Fibroblast of skin of right quadriceps (primary cell): ENCODE results near the gene EPOP.
A peak's percentile ranks its signal among the peaks of the same experiment; 100 is the strongest.

ENCODE experiments used
- DNase-seq: peaks from one replicate; pipeline ENCODE4 v3.0.0-alpha.2; 2013

Gene EPOP

DNA sequence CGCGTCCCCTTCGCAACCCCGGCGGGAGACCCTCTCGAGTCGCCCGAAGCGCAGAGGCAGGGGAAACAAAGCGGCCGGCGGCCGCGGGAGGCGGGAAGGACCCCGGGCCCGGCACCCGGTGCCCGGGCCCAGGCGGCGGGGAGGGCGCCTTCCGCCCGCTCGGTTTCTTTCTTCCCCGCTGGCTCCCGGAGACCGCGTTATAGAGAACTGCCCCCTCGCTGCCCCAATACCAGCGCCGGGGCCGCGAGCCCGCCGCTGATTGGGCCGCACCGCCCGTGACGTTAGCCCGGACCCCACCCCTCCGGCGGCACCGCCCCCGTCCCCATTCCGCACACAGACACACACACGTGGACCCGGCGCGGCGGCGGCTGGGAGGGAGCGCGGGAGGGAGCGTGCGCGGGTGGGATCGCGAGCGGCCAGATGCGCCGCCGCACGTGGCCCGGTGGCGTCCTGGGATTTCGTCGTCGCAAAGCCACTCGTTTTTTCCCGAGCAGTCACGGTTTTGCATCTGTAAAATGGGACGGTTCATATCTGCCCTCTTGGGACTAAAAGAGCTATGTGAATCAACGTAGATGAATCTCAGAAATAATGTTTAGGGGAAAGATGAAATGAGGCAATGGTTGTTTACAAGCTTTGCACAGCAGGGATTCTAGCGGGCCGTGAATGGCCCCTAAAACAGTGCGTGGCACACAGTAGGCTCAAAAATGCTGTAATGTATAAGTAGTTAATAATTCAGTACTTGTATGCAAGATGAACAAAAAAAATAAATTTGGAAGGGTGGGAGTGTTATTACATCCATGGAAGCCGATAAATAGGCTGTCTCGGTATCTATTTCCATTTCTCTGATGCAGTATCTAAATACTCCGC, at the start of gene EPOP:
EPOP (minus strand) TSS at position 209 of the 867 bp plus-strand sequence. CDS start 462 bp downstream, outside the sequence.
- DNase-seq: peak; percentile 85

DNA sequence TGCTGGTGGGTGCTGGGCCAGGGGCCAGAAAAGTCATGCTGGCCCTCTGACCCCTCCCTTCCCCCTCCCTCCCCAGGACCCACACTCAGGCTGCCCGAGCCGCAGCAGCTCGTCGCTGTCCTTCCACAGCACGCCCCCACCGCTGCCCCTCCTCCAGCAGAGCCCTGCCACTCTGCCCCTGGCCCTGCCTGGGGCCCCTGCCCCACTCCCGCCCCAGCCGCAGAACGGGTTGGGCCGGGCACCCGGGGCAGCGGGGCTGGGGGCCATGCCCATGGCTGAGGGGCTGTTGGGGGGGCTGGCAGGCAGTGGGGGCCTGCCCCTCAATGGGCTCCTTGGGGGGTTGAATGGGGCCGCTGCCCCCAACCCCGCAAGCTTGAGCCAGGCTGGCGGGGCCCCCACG, 47.0 kb upstream of the EPOP start:
- DNase-seq: no peak

DNA sequence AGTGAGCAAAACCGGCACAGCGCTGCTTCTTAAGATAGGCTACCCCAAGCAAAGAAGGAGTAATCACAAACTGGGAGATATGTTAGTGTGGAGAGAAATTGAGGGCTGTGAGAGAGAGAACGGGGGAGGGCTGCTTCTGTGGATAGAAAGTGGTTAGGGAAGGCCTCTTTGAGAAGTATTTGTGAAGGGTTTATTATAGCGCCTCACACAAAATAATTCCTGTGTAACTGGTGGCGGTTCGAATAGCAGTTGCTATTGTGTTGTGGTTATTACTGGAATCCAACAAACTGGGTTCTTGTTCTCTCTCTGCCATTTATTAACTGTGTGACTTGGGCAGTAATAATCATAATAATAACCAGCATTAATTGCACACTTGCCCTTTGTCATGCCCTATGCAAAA, 46.2 kb upstream of the EPOP start:
- no peak for DNase-seq

DNA sequence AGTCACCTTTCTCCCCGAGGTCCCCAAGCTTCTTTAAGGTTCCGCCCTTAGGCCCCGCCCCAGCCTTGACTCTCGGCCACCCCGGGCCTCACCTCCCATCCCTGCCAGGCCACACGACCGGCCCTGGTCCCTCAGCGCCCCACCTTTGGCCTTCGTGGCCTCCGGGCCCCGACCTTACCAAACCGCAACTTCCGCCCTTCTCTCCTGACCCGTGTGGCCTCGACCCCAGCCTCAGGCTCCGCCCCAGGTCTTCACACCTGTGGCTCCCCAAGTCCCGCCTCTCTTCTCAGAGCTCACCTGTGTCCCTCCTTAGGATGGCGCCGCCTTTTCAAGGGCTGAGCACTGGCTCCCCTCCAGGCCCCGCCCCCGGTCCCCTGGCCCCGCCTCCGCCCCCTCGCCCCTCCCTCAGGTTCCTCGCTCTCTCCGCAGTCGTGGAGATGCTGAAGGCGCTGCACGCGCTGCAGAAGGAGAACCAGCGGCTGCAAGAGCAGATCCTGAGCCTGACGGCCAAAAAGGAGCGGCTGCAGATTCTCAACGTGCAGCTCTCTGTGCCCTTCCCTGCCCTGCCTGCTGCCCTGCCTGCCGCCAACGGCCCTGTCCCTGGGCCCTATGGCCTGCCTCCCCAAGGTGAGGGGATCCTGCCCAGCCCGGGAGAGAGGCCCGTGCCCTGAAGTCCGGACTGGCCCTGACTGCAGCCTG, 45.3 kb upstream of the EPOP start:
- DNase-seq: no peak

DNA sequence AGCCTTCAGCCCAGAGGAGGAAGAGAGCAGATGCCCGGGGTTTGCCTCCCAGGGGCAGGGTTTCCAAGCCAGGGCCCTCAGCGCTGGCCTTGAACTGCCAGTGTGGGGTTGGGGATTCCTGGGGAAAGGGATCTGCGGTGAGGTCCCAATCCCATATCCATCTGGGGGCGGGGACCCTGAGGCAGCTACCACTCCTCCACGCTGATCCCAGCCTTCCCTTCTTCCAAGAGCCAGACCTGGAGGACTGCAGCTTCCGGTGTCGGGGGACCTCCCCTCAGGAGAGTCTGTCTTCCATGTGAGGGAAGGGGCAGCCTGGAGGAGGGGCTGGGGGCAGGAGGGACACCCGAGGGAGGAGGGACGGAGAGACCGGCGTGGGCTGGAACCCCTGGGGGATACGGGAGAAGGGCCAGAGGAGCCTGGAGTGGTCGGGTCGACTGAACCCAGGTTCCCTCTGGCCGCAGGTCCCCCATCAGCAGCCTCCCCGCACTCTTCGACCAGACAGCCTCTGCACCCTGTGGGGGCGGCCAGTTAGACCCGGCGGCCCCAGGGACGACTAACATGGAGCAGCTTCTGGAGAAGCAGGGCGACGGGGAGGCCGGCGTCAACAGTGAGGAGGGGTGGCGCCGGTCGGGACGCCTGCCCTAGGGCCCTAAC, 44.7 kb upstream of the EPOP start:
- no peak for DNase-seq

DNA sequence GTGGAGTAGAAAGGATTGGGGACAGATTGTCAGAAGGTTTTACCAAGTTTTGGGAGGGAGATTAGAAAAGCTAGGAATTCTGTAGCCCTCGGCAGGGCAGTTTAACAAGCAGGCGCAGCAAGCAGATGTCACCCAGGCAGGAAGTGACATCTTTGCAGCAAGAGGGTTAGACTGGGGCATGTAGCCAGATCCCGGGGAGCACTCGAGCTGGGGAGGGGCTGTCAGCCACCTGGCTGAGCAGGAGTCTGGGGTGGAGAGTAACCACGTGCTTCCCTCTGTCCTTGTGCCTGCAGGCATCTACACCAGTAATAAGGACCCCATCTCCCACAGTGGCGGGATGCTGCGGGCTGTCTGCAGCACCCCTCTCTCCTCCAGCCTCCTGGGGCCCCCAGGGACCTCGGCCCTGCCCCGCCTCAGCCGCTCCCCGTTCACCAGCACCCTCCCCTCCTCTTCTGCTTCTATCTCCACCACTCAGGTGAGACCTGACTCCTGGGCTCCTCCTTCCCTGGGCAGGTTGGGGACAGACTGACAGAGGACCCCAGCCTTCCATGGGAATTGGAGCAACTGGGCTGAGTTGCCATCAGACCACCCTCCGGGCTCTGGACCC, 42.5 kb upstream of the EPOP start:
- no peak for DNase-seq

DNA sequence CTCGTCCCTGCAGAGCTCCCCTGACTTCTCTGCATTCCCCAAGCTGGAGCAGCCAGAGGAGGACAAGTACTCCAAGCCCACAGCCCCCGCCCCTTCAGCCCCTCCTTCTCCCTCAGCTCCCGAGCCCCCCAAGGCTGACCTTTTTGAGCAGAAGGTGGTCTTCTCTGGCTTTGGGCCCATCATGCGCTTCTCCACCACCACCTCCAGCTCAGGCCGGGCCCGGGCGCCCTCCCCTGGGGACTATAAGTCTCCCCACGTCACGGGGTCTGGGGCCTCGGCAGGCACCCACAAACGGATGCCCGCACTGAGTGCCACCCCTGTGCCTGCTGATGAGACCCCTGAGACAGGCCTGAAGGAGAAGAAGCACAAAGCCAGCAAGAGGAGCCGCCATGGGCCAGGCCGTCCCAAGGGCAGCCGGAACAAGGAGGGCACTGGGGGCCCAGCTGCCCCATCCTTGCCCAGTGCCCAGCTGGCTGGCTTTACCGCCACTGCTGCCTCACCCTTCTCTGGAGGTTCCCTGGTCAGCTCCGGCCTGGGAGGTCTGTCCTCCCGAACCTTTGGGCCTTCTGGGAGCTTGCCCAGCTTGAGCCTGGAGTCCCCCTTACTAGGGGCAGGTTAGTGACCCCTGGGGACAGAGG, 41.7 kb upstream of the EPOP start:
- DNase-seq: no peak

DNA sequence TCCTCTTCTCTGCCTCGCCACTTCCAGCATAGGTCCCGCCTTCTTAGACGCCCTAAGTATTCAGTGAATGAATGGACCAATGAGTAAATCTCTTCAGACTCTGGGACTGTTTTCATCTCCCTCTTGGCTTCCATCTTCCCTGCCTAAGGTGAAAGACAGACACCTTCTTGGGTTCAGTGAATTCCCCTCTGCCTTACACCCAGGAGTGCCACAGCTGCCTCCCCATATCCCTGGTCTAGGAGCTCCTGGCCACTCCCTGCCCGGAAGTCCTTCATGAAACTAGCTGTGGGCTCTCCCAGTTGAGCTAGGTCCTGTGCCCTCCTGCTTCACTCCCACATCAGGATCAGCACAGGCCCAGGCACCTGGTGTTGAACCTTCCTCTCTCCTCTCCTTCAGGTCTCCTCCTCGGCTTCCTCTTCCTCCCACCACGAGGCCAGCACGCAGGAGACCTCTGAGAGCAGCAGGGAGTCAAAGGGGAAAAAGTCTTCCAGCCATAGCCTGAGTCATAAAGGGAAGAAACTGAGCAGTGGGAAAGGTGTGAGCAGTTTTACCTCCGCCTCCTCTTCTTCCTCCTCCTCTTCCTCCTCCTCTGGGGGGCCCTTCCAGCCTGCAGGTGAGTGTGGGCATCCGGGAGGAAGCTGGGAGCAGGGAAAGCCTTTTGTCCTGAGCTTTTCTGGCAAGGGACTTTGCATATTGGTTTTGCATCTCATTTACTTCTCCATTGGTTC, 40.6 kb upstream of the EPOP start:
- no peak for DNase-seq

DNA sequence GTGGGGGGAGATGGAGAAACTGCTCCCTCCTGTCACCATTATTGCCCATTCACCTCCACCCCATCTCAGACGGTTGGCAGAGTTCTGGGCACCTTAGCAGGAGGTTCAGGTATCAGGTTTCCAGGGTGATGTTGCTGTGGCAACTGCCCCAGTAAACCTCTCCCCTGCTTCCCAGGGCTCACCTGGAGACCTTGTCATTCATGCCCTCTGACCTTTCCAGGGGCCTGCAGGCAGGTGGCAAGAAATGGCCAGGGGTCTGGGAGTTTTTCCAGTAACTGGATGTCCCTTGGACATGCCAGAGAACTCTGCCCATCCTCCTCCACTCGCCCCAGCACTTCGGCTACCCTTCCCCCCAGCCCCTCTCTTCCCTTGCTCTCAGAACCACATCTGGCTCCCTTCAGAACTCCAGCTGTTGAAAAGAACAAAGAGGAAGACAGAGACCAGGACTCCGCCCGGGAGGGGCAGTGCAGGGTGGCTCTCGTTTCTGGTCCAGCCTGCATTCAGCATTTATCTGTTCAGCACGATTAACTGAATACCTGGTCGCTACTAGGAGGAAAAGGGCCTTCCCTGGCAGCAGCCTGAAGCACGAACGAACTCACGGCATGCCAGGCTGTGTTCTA, 38.8 kb upstream of the EPOP start:
- no peak for DNase-seq

DNA sequence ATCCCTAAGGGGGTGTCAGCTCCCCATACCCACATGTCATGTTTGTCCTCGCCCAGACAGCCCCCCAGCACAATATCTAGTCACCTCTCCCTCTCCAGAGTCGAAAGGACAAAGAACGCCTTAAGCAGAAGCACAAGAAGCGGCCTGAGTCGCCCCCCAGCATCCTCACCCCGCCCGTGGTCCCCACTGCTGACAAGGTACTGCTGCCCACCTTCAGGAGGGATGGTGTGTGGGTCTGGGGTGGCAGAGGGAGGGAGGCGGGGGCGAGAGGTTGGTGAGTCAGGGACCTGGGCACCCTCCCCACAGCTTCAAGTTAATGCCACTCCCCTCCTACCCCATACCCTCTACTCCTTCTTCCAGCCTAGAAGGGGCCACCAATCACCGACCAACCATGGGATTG, 37.8 kb upstream of the EPOP start:
- no peak for DNase-seq

DNA sequence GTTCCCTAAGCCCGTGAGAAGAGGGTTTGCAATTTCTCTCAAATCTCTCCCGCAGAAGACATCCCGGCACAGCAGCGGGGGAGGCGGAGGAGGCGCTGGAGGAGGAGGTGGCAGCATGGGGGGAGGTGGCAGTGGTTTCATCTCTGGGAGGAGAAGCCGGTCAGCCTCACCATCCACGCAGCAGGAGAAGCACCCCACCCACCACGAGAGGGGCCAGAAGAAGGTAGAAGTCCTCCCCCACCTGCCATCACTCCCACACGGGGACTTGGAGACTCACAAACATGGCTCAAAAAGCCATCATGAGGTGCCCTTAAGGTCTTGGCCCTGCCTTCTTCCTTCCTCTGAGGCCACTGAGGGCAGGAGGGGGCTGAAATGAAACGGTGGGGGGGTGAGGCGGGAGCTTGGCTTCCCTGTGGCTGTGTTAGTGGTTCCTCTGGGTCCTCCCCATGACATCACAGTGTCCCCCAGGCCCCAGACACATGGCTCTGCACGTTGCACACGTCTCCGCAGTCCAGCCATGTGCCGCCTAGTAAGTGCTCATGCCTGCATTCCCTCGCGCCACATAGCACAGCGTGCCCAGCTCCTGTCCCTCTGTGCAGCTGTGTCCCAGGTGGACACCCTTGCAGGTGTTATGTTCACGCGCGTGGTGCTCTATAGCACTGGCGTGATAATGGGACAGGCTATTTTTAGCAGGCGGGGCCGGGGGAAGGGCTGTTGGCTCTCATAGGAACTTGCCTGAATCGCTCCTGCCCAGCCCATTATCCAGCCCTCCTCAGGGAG, 37.2 kb upstream of the EPOP start:
- peak; percentile 25 for DNase-seq

DNA sequence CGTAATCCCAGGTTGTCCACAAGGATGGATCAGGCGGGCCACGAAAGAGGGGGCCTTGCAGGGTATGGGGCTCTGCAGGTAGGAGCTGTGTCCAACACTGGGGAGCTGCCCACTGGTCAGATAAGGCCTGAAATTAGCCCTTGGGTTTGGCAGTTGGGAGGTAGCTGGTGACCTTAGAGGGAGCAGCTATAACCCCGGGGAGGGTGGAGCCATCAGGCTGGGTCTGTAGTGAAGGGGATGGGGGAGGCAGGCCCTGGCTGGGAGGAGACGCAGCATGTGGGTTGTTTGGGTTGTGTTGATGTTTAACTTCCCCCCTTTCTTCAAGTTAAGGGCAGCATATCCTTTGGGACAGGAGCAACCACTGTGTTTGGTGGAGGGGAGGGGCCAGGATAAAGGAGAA, 36.2 kb upstream of the EPOP start:
- DNase-seq: no peak

DNA sequence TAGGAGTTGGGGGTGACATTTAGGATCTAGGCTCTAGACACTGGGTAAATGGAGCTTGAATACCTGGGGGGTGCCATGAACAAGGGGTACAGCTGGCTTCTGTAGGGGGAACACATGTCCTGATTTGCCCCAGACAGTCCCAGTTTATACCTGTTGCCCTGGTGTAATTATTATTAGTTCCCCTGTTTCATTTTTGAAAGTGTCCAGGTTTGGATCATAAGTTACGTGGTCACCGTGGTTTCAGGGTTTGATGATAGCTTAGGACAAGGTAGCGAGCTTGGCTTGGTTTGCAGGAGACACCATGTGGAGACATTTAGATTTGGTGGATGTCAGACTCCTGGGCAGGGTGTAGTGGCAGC, 35.8 kb upstream of the EPOP start:
- DNase-seq: no peak

DNA sequence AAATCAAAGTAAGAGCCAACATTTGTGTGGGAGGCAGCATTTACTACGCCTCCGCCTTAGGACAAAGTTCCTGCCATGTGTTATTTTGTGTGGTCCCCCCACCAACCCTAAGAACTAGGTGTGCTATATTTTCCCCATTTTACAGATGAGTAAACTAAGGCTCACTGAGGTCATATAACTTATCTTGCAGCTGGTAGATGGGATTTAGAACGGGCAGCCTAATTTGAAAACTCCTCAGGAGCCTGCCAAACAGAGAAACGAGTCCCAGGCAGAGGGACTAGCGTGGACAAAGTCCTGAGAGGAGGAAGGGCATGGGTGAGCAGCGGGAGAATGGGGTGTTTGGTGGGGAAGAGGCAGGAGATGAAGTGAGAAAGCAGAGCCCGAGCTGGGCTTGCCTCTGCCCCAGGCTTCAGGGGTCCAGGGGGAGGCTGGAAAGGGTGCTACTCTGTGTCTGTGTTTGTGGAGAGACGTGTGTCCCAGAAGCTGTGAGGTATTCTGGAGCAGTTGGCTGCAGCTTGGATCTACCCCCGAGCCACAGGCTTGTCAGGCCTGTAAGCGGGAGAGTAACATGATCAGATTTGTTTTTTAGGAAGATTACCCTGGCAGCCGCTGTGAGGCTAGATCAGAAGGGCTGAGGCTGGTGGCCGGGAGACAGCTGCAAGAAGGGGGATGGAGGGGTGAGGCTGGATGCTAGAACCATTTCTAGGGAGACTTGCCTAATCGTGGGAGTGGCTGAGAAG, 35.3 kb upstream of the EPOP start:
- no peak for DNase-seq

DNA sequence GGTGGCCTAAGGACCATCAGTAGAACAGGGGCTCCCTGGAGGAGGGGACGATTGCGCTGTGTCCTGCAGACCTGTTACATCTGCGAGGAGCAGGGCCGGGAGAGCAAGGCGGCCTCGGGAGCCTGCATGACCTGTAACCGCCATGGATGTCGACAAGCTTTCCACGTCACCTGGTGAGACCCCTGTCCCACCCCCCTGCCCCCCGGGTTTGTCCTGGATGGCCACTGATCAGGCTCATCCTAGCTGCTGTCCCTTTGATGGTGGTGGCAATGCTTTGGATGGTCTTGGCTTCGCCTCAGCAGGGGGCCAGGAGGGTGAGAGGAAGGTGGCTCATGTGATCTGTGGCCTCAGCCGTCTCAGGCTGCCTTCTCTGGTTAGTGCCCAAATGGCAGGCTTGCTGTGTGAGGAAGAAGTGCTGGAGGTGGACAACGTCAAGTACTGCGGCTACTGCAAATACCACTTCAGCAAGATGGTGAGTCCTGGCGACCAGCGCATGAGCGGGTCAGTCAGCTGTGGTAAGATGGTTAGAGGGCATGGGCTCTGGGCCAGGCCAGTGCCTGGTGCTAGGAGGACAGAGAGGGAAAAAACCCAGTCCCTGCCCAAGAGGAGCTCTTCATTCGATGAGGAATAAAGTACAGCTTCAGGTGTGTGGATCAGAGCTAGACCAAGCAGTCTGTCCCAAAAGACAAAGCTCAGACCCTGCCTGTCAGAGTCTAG, 34.5 kb upstream of the EPOP start:
- DNase-seq: no peak

DNA sequence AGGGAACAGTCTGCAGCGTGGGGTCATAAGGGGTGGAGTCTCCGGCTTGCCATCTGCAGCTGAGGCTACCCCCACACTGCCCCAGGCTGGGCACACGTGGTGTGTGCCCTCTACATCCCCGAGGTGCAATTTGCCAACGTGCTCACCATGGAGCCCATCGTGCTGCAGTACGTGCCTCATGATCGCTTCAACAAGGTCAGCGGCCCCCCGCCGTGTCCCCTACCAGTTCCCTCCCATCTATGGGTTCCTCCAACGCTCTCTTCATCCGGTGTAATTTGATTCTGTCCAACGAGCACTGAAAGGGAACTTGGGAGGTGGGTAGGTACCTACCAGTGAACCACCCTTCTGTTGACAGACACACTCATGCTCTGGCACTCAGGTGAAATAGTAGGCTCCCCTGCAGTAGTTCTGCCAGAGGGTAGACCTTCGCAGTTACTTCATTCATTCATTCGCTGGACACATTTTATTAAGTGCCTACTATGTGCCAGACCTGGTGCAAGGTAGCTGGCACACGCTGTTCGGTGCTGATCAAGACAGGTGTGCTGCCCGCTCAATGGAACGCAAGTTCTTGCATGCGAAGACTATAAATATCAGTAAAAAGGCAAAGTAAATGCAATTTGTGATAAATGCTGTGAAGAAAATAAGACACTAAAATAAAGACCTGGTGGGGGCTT, 33.1 kb upstream of the EPOP start:
- DNase-seq: no peak

DNA sequence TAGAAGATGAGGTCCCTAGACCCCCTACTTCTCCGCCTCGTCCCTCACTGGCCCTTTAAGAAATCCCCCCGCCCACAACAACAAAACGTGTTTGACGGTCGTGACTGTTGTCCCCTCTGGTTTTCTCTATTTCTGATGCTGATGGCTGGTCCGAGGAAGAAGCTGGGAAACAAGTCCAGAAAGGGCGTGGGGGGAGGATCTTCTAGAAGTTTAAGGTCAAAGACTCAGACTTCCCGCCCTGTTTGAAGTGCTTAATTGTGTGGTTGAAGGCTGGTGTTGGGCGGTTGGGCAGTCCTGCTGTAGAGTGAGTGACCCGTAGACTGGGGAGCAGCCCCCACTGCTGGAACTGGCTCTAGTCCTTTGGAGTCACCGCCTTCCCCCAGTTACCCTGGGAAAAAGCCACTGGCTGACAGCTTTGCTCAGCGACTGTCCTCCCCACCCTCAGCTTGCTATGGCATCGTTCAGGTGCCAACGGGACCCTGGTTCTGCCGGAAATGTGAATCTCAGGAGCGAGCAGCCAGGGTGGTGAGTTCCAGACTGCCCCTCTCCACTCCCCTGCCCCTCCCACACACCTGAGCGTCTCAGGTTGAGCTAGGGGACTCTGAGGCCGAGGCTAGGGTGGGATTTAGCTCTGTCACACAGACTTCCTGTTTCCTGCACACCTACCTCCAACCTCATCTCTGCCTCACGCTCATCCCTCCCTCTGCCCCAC, 31.9 kb upstream of the EPOP start:
- no peak for DNase-seq

DNA sequence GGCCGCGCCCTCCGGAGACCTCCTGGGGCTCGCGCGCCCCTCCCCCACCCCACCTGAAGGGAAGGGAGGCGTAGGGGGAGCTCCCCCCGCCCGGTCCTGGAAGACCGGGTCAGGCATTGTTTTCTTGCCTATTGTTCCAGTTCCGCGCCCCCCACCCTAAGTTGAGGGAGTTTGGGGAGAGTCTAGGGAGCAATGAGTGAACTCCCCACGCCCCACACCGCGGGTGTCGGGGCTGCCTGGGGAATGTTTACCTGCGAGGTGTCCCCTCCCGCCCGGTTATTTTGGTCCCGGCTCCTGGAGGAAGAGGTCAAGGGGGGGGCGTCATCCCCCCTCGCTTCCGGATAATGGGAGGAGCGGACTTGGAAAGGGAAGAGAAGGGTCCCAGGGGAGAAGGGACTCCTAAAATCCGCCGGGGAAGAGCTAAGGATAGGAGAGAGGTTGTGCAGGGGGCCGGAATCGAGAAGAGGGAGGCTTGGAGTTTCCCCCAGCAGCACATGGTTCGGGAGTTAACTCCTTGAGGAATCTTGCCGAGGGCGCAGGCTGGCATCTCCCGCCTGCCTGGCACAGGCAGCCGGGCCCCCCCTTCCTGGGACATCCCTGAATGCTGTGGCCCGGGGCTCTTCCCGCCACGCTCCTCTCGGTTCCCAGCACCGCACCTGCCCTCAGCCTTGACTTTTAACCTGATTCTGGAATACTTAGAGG, 31.2 kb upstream of the EPOP start:
- peak; percentile 48 for DNase-seq
